PC-9 (cell line): ENCODE results near the gene NEDD4. TPM values are rescaled to one million over a fixed set of nuclear protein-coding genes. Genes with fewer than 3 reads are reported as not detected.

Source experiments
- BruUV-seq: library from RNA; stranded (reverse); fragments of 400-500 nt; replicated peaks from 2 replicates; lab custom pipeline; 2021; lab: Mats Ljungman, UMichigan
- CTCF ChIA-PET: fragments of 300-600 bp; sonication (Branson Sonifier 250); formaldehyde crosslinking; loops from one replicate; lab custom pipeline; 2022; ENCODE audit warnings: antibody characterized with exemption; lab: Charles Lee
- POLR2A ChIA-PET: fragments of 300-600 bp; sonication (Branson Sonifier 250); formaldehyde crosslinking; loops from one replicate; lab custom pipeline; 2022; ENCODE audit warnings: antibody characterized with exemption; ENCODE audit not compliant: unreplicated experiment; lab: Charles Lee
- DNase-seq, 2 experiments: peaks; one replicate each; pipeline versions ENCODE4 v3.0.0 to v3.0.0-alpha.2; 2015 to 2022; ENCODE audit warnings: mixed read lengths in 1 of 2
- H2AFZ ChIP-seq: fragments of 200-600 bp; sonication (generic); 2 replicates; pipeline ENCODE4 v1.8.1; 2017; ENCODE audit warnings: antibody characterized with exemption
- H3F3A ChIP-seq: fragments of 200-600 bp; sonication (generic); 2 replicates; pipeline ENCODE4 v1.8.1; 2017; ENCODE audit warnings: antibody characterized with exemption, mild to moderate bottlenecking, low read depth; ENCODE audit not compliant: insufficient read depth
- H3K27ac ChIP-seq: fragments of 200-600 bp; sonication (generic); 2 replicates; pipeline ENCODE4 v1.6.1; 2016; ENCODE audit warnings: mixed run types
- H3K27me3 ChIP-seq: fragments of 200-600 bp; sonication (generic); 2 replicates; pipeline ENCODE4 v1.6.1; 2016; ENCODE audit warnings: low read depth, mixed run types; ENCODE audit not compliant: insufficient read depth
- H3K36me3 ChIP-seq: fragments of 200-600 bp; sonication (generic); 2 replicates; pipeline ENCODE4 v1.6.1; 2016; ENCODE audit warnings: low read depth, mixed run types
- H3K4me1 ChIP-seq: fragments of 200-600 bp; sonication (generic); replicated peaks from 2 replicates; pipeline ENCODE4 v1.6.1; 2016; ENCODE audit warnings: mixed run types; ENCODE audit not compliant: insufficient read depth
- H3K4me2 ChIP-seq: fragments of 200-600 bp; sonication (generic); 2 replicates; pipeline ENCODE4 v1.6.1; 2017; ENCODE audit warnings: mixed run types
- H3K4me3 ChIP-seq: fragments of 200-600 bp; sonication (generic); 2 replicates; pipeline ENCODE4 v1.6.1; 2016; ENCODE audit warnings: mixed run types
- H3K79me2 ChIP-seq: fragments of 200-600 bp; sonication (generic); 2 replicates; pipeline ENCODE4 v1.6.1; 2017; ENCODE audit warnings: low read depth, mixed run types
- H3K9me2 ChIP-seq: fragments of 200-600 bp; sonication (generic); 2 replicates; pipeline ENCODE4 v1.8.1; 2017; ENCODE audit warnings: mild to moderate bottlenecking; ENCODE audit not compliant: insufficient read depth
- H3K9me3 ChIP-seq: fragments of 200-600 bp; sonication (generic); 2 replicates; pipeline ENCODE4 v1.8.1; 2016; ENCODE audit warnings: low read depth; ENCODE audit not compliant: insufficient read depth
- H4K20me1 ChIP-seq: fragments of 200-600 bp; sonication (generic); 2 replicates; pipeline ENCODE4 v1.8.1; 2017; ENCODE audit not compliant: insufficient read depth
- CTCF ChIP-seq: fragments of 200-600 bp; sonication (generic); conservative IDR thresholded peaks from 2 replicates; pipeline ENCODE4 v1.6.1; 2017; ENCODE audit warnings: mixed run types, antibody characterized with exemption, mild to moderate bottlenecking, moderate library complexity
- EZH2 ChIP-seq: fragments of 200-600 bp; sonication (generic); IDR thresholded peaks from 2 replicates; pipeline ENCODE4 v1.8.0; 2017; ENCODE audit warnings: antibody characterized with exemption, low read depth
- intact Hi-C: fragments of 100-400 bp; cut with micrococcal nuclease; formaldehyde crosslinking; loops from one replicate; pipeline ENCODE4 v1.10.0; 2022; ENCODE audit not compliant: unreplicated experiment
- total RNA-seq: library from RNA; stranded (reverse); gene quantifications from 2 replicates; pipeline ENCODE4 v1.2.3, GENCODE V29; 2021

The NEDD4 gene
- total RNA-seq, 1 experiment from 2014 or later: 24.5 TPM

GRCh38 chr15:56019819-56020486, 26.5 kb upstream of the NEDD4 start:
- ChIA-PET POLR2A (interaction anchor here (0.7 kb wide), 1 partner anchor 921 kb away, joined by 6 read pairs; no protein-coding TSS in a partner anchor), CTCF (interaction anchor here (0.6 to 0.7 kb wide), 3 partner anchors 23 to 79 kb away, joined by 3 to 4 read pairs (median 3); no protein-coding TSS in a partner anchor)
- BruUV-seq: no TSS peak
- Histone ChIP-seq H3F3A (no peaks in the 10 kb centered on the region; the same call in 1 of the 2 replicates), H3K27ac (peak overlapping the region; percentile 65), H3K4me1 (peaks cover 15% of the 10 kb centered on the region), H3K9me2 (peaks cover 4% of the 10 kb centered on the region; the same call in 1 of the 2 replicates), H3K9me3 (no peaks in the 10 kb centered on the region), H3K4me2 (peak overlapping the region; percentile 74), H4K20me1 (no peaks in the 10 kb centered on the region), H3K27me3 (no peaks in the 10 kb centered on the region), H3K79me2 (peaks cover 11% of the 10 kb centered on the region), H2AFZ (no peak overlapping the region), H3K36me3 (no peaks in the 10 kb centered on the region), H3K4me3 (peak overlapping the region; percentile 59; the same call in 1 of the 2 replicates)
- TF ChIP-seq EZH2 (no peak), CTCF (no peak)
- intact Hi-C loops: no loop called here
- no peak for DNase-seq

DNA sequence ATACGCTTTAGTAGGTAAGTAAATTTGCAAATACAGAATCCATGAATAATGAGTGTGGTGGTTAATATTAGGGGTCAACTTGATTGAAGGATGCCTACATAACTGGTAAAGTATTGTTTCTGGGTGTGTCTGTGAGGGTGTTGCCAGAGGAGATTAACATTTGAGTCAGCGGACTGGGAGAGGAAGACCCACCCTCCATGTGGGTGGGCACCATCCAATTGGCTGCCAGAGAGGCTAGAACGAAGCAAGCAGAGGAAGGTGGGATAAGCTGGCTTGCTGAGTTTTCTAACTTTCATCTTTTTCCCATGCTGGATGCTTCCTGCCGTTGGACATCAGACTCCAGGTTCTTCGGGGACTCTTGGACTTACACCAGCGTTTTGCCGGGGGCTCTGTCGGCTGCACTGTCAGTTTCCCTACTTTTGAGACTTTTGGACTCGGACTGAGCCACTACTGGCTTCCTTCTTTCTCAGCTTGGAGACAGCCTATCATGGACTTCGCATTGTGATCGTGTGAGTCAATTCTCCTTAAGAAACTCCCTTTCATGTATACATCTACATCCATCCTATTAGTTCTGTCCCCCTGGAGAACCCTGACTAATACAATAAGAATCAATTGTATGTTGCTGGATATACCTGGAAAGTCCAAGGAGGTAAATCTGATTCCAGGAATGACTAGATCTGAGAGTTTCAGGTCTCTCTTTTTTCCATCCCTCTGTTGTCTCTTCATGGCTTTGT, 25.8 kb upstream of the NEDD4 start:
- H3K4me1 ChIP-seq: peaks cover 15% of the 10 kb centered on the region
- intact Hi-C loops: no loop called here
- BruUV-seq: TSS peak; percentile 73
- peak overlapping the region; percentile 59; the same call in 1 of the 2 replicates for H3K4me3 ChIP-seq
- H3F3A ChIP-seq: no peaks in the 10 kb centered on the region; the same call in 1 of the 2 replicates
- peak overlapping the region; percentile 77 for H2AFZ ChIP-seq
- peak; percentile 60 to 77 for DNase-seq
- ChIA-PET POLR2A (no interaction called here), CTCF (interaction anchor here (0.6 to 0.7 kb wide), 2 partner anchors 34 to 80 kb away, joined by 3 to 4 read pairs; no protein-coding TSS in a partner anchor)
- H3K4me2 ChIP-seq: peak overlapping the region; percentile 74
- H3K79me2 ChIP-seq: peaks cover 11% of the 10 kb centered on the region
- H3K9me3 ChIP-seq: no peaks in the 10 kb centered on the region
- H3K9me2 ChIP-seq: peaks cover 4% of the 10 kb centered on the region; the same call in 1 of the 2 replicates
- no peaks in the 10 kb centered on the region for H3K27me3 ChIP-seq
- H3K36me3 ChIP-seq: no peaks in the 10 kb centered on the region
- peak overlapping the region; percentile 65 for H3K27ac ChIP-seq
- H4K20me1 ChIP-seq: no peaks in the 10 kb centered on the region
- no peak for TF ChIP-seq EZH2
- TF ChIP-seq CTCF: no peak

DNA sequence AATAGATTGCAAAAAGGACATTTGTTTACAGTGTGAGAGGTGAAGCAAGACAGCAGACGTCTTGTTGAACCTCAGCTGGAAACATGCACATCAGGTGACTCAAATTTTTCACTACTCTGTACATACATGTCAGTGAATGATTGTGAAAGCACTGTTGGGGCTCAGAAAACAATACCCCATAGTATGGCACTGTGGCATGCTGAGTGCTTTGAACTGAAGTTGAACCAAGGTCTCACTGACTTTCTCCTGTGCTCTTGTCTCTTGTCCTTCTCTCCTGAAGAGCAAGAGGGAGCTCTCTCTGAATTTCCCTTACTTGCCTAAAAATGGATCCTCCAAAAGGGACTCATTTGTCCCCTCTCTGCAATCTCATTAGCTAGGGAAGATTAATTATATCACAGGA, 24.5 kb upstream of the NEDD4 start:
- Histone ChIP-seq H3K4me1 (peaks cover 15% of the 10 kb centered on the region), H3K9me2 (peaks cover 4% of the 10 kb centered on the region; the same call in 1 of the 2 replicates), H3F3A (no peaks in the 10 kb centered on the region; the same call in 1 of the 2 replicates), H3K27ac (no peak overlapping the region), H3K9me3 (no peaks in the 10 kb centered on the region), H2AFZ (no peak overlapping the region), H3K27me3 (no peaks in the 10 kb centered on the region), H3K79me2 (peaks cover 11% of the 10 kb centered on the region), H3K4me3 (no peak overlapping the region), H3K36me3 (no peaks in the 10 kb centered on the region), H3K4me2 (no peak overlapping the region), H4K20me1 (no peaks in the 10 kb centered on the region)
- POLR2A ChIA-PET: interaction anchor here (0.7 kb wide), 2 partner anchors 10 to 52 kb away, joined by 8 to 9 read pairs; no protein-coding TSS in a partner anchor
- intact Hi-C loops: no loop called here
- CTCF ChIA-PET: interaction anchor here (0.7 kb wide), 1 partner anchor 503 kb away, joined by 8 read pairs; no protein-coding TSS in a partner anchor
- DNase-seq: no peak
- TF ChIP-seq CTCF: no peak
- no peak for TF ChIP-seq EZH2
- BruUV-seq: no TSS peak
